Activated CD4-positive, alpha-beta T cell treated with anti-CD3 and anti-CD28 coated beads, Interleukin-2, amount 50 U/mL, for 48 hours (primary cell): ENCODE results near the gene GJD3.

Source experiments
- DNase-seq, 2 experiments: peaks; one replicate each; pipeline ENCODE4 v3.0.0-alpha.2; 2020

GJD3 gene

DNA sequence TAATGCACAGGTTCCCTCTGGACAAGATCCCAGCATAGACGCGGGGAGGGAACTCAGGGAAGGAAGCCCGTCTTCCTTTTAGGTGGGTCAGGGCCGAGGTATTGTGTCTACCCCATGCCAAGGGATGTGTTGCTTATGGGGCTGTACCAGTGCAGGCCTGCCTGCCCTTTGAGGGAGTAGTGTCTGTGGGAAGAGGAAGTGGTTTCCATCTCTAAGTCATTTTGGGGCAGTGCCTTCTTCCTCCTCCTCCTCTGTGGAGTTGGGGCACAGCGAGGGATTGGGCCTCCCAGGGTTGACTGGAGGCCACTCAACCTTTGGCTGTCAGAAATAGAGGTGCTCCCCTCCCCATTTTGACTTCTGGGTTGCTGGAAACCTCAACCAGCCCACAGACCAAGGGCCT lies 26.5 kb downstream of the GJD3 start:
- DNase-seq, result no peak

DNA sequence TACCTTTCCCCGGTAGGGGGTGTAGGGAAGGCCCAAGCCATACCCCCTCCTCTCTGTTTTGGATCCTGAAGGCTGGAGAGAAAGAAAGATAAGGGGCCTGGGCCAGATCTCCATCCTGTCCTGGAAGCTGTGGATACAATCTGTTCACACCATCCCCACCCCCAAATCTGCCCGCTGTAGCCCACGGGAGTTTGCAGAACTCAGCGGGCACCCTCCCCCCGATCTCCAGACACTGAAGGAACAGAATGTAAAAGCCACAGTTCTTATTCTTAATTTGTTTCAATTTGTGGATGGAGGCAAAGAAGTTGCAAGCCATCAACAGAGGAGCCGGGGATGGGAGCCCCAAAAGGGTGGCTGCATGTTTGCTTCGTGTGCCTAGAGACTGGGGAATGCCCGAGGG lies 27.2 kb downstream of the GJD3 start:
- DNase-seq, result no peak

DNA sequence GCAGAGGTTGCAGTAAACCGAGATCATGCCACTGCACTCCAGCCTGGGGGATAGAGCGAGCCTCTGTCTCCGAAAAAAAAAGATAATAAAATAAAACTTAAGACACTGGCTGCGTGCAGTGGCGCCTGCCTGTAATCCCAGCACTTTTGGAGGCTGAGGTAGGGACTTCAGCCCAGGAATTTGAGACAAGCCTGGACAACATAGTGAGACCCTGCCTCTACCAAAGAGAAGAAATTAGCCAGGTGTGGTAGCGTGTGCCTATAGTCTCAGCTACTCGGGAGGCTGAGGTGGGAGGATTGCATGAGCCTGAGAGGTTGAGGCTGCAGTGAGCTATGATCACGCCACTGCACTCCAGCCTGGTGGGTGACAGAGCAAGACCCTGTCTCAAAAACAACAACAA lies 28.9 kb downstream of the GJD3 start:
- no peak for DNase-seq

DNA sequence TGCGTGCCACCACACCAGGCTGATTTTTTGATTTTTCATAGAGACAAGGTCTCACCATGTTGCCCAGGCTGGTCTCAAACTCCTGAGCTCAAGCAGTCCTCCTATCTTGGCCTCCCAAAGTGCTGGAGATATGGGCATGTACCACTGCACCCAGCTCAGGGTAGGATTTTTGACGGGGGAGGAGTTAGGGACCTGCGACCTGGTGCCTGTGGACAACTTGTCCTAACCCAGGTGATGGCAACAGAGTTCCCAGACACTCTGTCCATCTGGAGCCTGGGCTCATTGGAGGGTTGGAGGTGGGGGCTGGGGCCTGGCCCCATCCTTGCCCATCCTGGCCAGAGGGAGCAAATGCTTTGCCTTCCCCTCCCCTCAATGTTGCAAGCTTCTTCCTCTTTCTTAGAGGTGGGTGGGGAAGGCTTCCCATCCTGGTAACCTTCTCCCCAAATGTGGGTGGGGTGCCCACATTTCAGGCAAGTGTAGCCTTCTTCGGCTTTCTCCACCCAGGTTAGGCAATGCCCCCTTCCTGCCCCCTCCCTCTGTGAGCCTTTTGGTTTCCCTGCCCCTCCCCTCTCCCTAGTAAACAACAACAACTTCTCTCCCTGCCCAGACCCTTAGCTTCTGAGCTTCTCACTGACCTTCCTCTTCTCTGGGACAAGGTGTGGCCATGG lies 30.6 kb downstream of the GJD3 start:
- no peak for DNase-seq

DNA sequence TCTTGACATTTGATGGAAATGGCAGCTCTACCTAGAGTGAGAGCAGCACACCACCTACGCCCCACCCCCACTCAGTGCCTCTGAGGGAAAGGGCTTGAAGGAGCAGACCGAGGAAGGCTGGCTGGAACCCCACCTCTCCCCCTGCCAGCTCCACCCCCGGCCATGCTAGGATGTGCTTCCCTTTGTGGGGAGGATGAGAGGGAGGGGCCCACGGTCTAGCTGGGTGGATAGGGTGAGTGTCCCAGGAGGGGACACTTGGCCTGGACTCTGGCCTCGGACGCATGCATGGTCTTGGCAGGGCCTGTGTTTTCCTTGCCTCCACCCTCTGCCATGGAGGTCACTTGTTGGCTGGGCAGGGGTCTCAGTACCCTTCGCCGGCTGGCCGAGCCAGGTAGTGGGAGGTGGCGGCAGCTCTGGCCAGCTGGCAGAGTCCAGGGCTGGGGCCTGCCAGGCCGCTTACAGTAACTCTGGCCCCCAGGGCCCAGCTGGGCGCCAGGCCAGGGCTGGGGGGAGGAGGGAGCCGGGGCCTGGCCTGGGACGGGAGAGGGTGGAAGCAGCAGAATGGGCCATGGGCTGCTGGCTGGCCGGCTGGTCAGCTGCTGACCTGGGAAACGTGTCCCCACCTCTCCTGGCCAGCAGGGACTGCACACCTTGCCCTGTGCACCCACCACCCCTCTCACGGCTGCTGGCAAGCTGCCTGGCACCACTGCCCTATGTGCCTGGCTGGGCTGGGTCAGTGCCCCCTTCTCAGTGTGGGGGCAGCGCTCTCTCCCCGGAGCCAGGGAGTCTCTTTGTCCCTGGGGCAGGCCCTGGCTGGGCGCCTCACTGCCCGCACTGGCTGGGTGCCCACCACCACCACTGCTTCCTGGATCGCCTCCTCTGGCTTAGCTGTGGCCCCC lies 32.5 kb downstream of the GJD3 start:
- no peak for DNase-seq

DNA sequence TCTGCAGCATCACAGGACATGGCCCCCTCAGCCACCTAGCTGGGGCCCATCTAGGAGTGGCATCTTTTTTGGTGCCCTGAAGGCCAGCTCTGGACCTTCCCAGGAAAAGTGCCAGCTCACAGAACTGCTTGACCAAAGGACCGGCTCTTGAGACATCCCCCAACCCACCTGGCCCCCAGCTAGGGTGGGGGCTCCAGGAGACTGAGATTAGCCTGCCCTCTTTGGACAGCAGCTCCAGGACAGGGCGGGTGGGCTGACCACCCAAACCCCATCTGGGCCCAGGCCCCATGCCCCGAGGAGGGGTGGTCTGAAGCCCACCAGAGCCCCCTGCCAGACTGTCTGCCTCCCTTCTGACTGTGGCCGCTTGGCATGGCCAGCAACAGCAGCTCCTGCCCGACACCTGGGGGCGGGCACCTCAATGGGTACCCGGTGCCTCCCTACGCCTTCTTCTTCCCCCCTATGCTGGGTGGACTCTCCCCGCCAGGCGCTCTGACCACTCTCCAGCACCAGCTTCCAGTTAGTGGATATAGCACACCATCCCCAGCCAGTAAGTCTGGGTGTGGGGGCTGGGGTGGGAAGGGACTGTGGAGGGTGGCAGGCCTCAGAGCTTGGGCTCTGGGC lies 33.6 kb downstream of the GJD3 start:
- DNase-seq, result no peak

DNA sequence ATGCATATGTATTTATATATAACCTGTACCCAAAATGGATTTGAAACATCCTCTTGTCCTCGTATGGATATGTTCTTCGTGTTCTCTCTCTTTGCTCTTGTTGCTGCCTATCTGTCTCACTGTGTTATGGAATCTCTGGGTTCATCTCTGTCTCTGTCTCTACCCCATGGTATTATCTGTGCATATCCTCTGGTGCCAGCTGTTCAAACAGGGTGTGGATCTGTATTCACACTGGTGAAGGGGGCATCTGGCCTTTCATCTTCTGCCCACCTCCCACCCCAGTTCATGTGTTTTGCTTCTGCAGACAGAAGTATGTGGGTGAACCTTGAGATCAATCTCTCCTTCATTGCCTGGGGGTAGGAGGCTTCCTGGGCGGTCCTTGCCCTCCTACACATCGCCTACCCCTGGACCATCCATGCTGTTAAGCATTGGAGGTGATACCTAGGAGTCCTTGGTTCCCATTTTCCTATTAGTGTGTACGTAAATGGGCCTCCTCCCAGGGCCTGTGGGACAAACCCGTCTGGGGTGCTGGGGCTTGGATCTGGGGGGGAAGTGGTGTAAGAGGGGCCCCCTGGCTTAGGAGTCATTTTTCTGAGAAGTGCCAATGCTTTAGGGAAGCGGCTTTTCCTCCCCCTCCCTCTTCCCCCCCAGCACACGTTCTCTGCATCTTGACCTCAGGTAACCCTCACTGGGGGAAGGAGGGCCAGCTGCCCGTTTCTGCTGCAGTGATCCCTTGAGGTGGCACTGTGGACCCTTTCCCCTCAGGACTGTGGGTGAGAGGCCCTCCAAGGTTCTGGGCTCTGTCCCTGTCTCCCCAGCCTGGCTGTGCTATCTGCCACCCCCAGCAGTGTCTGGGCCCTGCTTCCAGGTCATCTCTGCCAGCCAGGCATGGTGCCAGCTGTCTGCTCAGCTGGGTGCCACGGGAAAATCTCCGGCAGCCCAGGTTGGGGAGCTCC lies 34.4 kb downstream of the GJD3 start:
- peak in 1 of 2 experiments; percentile 43 for DNase-seq

DNA sequence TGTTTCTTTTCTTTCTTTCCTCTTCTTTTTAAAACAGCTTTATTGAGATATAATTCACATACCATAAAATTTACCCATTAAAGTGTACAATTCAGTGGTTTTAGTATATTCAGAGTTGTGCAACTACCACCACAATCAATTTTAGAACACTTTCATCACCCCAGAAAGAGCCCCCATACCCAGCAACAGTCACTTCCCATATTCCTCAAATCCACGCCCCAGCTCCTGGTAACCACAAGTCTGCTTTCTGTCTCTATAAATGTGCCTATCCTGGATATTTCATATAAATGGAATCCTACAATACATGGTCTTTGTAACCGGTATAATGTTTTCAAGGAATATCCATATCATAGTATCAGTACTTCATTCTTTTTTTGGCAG lies 36.2 kb downstream of the GJD3 start:
- DNase-seq, result no peak

DNA sequence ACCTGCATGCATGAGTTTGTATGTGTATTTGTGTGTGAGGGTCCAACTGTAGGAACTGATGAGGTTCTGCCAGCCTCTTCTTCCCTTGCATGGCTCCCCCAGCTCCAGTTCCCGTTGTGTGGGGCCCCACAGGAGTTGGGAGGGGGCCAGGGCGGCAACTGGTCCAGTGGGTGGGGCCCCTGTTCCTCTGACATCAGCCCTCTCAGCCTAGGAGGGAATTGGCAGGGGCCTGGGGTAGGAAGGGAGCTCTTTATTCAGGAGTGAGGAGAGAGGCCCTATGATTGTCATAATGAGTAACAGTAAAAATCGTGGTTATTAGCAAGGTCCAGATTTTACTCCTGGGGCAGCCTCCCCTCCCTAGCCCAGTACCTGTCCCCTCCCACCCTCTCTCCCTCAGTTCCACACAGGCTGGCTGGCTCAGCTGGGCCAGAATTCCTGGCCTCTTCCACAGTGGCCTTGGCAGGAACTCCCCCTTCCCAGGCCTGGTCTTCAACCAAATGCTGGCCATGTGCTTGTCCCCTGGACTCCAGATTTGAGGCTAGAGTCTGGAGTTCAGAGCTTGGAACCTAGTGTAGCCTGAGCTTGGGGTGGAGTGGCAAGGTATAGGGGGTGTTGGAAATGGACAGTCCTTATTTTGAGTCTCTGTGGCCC lies 36.7 kb downstream of the GJD3 start:
- DNase-seq, result no peak

DNA sequence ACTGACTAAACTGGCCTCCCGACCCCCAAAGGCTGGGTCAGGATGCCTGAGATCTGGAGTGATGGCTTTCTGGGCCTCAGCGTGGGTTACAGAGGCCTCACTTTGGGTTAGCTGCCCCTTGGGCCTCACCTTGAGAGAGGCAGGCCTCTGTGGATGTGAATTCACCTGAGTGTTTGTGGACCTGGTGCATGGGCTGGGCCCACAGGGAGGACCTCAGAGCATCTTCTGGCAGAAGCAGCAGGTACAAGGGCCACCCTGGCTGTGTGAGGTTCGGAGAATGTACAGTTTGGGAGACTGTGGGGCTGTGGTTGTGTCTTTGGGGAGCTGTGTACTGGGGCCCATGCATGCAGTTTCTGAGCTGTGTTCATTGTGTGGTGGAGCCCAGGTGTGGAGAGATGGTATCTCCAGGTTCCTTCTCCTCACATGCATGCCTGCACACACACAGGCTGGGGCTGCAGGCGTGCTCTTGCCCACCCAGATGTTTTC lies 37.2 kb downstream of the GJD3 start:
- DNase-seq, result no peak

DNA sequence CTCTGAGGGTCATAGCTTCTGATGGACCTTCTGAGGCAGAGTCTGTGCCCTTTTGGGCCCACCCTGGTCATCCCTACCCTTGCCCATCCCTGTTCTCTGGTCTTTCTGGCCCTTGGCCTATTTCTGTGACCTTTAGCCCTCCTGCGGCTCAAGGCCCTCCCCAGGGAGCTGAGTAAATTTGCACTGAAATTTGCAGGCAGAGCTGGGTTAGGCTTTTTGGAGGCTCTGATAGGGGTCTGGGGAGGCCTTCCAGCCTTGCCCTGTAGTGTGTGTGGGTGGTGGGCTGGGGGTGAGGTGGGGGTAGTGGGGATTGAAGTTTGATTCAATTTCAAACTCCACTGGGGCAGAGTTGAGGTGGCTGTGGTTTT lies 37.7 kb downstream of the GJD3 start:
- DNase-seq, result no peak

DNA sequence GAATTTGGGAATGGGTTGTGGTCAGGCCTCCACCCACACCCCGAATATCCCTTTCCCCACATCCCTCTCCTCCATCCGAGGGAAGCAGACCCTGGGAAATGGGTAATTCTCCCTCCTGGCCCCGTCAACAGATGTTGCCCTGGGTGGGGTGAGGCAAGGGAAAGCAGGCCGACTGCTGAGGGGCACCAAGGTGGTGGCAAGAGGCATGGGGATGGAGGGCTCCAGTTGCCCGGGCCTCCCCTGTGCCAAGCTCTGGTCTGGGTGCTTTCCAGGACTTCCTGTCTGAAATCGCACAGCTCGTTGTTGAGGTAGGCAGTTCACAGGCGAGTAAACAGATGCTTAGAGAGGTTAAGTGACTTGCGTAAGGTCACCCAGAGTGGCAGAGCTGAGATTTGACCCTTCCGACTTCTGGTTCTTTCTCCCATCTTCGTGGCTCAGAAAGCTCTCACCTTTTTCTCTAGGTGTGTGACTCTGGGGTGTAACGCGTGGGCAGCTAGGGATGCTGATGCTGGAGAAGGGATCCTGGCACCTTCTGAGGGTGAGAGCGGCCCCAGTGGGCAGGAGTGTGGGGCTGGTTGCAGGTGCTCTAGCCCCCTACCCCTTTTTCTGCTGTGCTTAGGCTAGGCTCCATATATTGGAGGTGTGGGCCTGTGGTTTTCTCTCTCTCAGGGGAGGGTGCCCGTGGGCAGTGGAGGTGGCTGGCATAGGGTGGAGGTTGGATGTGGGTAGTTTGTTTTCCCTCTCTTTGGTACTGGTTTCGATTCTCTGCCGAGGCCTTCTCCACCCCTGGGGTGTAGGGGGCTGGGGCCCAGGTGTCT lies 38.3 kb downstream of the GJD3 start:
- peak; percentile 47 to 60 for DNase-seq

DNA sequence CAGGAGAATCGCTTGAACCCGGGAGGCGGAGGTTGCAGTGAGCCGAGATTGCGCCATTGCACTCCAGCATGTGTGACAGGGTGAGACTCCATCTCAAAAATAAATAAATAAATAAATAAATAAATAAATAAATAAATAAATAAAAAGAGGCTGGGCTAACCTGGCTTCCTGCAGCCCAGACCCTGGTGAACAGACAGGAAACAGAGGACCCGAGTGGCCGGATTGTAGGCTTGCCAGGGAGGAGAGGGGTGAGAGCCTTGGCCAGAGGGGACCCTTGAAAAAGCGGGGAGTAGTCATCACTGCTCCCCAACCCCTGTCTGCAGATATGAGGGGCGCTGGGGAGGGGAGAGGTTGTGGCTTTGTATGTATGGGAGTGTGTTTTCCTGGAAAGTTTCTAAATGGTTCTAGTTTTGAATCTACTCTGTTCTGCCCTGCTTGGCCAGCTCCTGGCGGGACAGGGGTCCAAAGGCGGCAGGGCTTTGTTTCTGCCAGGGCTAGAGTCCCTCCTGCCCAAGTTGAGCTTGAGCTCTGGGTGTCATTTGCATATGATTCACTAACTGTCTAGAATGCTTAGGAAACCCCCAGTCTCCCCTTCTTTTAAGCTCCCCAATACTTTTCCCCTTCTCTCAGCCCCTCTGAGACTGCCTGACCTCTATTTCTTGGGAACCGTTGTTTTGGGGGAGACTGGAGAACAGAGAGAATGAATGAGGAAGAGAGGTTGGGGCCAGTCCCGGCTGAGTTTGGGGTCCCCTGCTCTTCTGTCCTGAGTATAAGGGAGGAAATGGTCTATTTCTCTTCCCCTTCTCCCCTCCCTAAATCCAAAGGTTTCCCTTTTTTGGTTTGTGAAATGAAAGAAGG lies 39.2 kb downstream of the GJD3 start:
- peak in 1 of 2 experiments; percentile 32 for DNase-seq

DNA sequence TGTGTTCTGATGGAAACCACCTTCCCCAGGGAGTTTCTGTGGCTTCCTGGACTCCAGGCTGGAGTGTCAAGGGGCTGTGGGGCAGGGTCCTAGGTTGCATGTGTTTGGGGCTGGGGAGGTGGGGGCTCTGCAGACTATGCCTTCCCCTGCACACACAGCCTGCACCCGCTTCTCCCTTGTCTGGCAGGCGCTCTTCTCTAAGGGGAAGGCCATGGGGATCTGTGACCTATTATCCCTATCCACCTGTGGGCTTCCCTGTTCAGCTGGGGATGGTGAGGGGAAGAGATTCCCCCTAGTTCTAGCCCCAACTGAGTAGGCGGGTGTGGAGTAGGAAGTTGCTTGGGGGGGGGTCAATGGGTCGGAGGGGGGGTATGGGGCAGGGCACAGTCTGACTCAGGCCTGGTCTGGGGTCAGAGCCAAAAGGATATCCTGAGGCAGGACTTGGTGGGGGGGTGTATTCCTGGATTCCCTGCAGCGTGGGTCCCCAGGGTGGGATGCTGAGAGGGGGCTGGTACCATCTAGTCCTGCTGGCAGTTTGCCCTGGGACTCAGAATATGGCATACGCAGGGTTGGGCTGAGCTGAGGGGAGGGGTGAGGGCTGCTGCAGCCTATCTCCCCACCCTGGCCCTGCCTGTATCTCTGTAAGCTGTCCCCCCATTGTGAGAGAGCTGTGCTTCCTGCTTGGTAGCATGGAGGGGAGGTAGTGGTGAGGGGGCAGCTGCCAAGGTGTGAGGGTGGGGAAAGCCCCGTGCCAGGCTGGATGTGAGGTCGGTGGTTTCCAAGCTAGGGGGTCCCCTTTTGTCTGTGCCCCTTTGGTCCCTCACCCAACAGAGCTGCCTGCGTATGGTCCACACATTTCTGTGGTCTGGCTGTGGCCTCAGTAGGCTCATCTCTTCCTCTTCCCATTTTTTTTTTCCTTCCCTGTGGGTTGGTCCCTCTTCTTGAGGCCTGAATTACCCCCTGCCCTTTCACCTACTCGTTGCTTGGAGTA lies 40.9 kb downstream of the GJD3 start:
- peak; percentile 52 to 56 for DNase-seq

DNA sequence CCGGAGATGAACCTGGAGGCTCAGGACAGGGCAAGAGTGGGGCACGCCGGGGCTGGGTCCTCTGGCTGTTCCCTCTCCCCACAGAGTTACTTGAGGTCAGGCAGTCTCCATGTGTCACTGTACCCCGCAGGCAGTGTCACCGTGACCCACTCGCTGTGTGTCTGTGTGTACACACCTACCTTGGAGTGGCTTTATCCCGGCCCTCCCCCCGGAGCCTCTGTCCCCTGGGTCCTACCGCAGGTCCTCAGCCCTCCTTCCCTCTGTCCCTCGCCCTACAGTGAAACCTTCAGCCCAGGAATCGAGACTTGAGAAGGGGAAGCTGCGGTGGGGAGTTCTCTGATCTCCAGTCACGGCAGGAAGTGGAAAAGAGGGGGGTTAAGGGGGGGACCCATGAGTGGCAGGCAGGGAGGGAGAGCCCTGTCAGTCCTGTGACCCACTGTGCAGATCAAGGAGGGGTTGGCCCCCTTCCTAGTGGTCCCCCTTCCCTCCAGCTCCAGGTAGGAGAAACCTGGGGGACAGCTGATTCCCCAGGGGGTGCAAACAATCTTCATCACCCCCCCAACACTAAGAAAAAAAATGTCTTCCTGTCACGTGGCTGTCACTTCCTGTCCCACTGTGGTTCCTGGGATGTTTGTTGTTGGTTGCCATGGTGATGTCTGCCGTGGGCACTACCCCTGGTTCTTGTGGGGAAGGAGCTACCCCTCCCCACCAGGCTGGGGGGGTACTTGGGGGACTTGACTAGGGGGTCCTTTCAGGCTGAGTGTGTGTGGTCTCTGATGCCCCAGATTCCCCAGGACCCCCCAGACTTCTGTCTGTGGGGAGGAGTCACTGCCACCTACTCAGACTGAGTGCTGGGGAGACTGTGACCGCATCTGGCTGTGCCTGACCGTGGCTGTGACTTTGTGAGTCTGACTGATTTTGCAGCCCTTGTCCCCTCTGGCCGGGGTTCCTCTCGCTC lies 41.9 kb downstream of the GJD3 start:
- DNase-seq, result peak; percentile 73 to 82

DNA sequence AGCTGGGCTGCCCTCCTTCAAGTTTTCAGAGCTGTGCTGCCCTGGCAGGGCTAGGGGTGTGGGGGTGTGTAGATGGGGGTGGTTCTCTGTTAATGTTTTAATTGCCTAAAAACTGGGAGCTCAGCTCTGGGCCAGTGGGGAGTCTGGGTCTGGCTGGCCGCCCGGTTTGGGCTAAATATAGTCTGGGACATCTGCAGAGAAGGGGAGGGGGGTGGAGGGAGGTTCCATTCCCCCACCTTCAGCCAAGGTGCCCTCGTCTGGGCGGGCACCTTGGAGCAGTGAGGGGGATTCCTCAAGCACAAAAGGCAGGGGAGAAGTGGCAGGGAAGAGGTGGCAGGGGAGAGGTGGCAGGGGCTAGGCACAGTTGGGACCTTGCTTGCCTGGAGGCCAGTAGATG lies 42.6 kb downstream of the GJD3 start:
- no peak for DNase-seq

DNA sequence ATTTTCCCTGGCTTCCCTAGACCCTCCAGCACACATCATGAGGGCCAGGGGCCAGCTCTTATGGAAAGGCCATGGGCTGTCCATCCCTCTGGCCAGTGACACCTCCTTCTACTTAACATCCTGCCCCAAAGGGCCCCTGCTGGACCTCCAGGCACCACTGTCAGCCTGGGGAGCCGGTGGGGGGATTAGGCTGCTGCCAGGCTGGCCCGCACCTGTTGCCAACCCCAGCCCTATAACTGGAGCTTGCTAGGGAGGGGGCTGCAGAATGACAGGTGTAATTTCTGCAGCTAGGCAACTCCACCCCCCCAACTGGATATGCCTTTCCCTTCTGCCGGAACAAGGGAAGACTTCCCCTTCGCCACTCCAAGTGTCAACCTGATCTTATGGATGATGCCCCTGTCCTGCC lies 43.0 kb downstream of the GJD3 start:
- no peak for DNase-seq
